Measurements from ENCODE around the gene TEP1. TPM values are rescaled to one million over a fixed set of nuclear protein-coding genes. Genes with fewer than 3 reads are reported as not detected.
A peak's percentile ranks its signal among the peaks of the same experiment; 100 is the strongest.
"Not testable (repeated sequence)": the region's sequence is repeated elsewhere in the genome, so short reads cannot be mapped to it uniquely, and the experiment has no call there.

TEP1 gene
- polyA plus RNA-seq, 3 donors: 17.7 to 22.1 (median 19.9) TPM

DNA sequence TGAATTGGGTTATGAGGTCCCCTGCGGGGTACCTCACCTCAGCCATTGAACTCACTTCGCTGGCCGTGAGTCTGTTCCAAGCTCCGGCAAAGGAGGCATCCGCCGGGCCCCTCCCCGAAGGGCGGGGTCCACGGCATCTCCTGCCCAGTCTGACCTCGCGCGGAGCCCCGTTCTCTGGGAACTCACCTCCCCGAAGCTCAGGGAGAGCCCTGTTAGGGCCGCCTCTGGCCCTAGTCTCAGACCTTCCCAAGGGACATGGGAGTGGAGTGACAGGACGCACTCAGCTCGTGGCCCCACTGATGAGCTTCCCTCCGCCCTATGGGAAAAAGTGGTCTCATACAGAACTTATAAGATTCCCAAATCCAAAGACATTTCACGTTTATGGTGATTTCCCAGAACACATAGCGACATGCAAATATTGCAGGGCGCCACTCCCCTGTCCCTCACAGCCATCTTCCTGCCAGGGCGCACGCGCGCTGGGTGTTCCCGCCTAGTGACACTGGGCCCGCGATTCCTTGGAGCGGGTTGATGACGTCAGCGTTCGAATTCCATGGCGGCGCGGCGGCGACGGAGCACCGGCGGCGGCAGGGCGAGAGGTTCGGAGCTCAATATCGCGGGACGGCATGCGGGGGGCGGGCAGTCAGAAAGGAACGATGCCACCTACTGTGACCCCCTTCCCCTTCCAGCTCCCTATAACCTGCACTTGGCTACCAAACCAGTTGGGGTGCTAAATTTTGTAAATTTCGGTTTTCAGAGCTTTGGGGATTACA lies 70.0 kb downstream of the TEP1 start, which contains the start of gene PARP2:
Gene PARP2 (plus strand): TSS at position 544 of the 770 bp plus-strand sequence. CDS start 7 bp downstream, at position 551.
- peak; percentile 99 for DNase-seq

DNA sequence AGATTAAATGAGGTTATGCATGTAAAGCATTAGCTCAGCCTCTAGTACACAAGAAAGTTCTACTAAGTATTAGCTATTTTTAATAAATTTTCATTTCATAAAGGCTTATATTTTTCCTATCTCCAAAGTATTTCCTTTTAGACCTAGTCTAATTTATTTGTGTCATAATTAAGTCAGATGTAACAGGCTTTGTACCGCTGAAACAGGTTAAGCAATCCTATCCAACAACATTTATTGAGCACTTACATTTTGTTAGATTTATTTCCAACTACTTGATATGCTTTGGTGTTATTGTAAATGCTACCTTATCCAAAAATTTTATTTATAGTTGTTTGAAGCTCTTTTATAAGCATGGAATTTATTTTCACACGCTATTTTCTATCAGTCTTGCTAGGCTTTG lies 71.7 kb downstream of the TEP1 start:
- no peak for DNase-seq

DNA sequence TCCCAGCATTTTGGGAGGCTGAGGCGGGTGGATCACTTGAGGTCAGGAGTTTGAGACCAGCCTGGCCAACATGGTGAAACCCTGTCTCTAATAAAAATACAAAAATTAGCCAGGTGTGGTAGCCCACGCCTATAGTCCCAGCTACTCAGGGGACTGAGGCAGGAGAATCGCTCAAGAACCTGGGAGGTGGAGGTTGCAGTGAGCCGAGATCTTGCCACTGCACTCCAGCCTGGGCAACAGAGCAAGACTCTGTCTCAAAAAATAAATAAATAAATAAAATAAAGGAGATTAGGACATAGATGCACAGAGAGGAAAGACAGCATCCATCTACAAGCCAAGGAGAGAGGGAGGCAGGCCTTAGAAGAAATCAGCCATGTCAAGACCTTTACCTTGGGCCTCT lies 72.3 kb downstream of the TEP1 start:
- DNase-seq: not testable (repeated sequence)

- DNase-seq: no peak
These were observed 79.3 kb downstream of the TEP1 start for GRCh38 chr14:20334017-20334416.

- DNase-seq: no peak
These were observed 79.8 kb downstream of the TEP1 start for GRCh38 chr14:20333494-20333841.

DNA sequence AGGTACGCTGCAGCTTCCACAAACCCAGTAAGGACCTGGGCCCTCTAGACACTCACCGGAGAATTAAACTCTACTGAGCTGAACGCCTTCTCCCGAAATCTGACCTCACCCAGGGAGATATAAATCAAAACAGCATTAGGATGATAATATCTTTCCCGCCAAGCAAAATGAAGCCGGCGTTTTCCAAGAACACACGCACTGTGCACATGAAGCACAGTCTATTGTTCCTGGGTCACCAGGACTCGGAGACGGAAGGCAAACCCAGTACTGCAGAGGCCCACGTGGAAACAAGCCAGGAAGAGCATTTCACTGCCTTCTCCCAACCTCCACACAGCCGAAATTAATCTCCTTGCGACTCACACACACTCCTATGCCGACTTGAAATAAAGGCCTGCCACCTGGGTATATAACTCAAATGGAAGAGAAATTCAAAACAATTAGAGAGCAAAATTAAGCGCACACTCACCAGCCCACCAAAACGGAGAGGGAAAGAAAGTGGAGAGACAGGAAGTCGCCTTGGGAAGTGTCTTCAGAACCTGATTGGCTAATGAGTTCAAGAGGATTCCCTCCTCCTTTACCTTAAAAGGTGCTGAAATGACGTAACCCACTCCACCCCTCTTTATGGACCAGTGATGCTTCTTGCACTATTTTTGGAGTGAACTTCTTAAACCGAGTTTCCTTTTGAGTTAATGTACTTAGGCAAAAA lies 80.4 kb downstream of the TEP1 start, which contains the start of gene CCNB1IP1:
Gene CCNB1IP1 (minus strand): TSS at position 492 of the 706 bp plus-strand sequence. CDS start 16,756 bp downstream, outside the sequence.
- DNase-seq: peak; percentile 91

DNA sequence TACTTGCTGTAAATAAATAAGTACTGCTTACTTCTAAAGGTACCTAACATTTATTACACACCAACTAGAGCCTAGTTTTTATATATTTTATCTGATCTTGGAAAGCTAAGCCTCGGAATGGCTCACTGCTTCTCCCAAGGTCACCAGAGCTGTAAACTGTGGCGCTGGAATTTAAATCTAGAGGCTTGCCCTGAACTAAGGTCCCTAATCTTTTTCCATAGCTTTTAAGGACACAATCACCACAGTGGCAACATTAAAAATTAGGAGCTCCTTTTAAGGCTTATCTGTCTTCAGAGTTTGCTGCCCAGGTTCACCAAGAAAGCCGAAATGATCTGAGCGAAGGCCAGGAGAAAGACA lies 80.9 kb downstream of the TEP1 start:
- DNase-seq: peak; percentile 44

DNA sequence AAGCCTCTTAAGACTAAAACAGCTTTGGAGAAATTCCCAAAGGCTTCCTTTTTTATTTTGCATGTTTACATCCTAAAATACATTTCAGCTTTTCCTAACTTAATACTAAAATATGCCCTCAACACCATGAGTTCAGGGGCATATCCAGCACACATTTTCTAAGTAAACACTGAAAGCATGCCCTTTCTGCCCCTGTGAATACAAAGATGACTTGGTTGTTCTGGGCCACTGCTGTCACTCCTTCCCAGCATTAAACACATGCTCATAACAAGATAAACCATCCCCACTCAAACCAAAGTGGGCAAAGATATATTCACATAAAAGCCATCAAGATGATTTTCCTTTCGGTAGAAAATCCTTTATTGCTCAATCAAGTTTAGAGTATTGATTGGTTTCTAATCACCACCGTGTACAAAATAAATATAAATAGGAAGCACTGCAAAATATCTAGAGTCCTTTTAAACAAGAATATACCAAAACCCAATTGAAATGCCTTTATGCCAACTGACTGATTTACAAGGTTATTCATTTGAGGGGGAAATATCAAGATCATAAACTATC lies 82.2 kb downstream of the TEP1 start:
- DNase-seq: no peak

GRCh38 chr14:20329355-20329754 lies 83.9 kb downstream of the TEP1 start:
- DNase-seq: no peak

DNA sequence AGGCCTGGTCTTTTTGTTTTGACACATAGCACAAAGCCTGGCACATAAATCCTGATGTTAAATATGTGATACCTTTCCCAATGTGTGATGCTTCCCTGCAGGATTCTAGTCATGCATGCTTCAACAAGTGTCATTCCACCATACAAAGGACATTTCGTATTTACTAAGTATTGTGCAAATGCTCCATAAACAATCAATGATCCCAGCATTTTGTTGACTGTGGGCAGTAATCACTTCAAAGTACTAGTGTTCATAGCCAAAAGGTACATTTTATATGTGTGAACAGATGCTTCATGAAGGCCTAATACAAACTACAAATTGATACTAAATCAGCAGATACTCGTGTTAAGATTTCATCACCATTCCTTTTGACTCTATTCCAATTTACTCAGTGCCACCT lies 84.6 kb downstream of the TEP1 start:
- DNase-seq: no peak

DNA sequence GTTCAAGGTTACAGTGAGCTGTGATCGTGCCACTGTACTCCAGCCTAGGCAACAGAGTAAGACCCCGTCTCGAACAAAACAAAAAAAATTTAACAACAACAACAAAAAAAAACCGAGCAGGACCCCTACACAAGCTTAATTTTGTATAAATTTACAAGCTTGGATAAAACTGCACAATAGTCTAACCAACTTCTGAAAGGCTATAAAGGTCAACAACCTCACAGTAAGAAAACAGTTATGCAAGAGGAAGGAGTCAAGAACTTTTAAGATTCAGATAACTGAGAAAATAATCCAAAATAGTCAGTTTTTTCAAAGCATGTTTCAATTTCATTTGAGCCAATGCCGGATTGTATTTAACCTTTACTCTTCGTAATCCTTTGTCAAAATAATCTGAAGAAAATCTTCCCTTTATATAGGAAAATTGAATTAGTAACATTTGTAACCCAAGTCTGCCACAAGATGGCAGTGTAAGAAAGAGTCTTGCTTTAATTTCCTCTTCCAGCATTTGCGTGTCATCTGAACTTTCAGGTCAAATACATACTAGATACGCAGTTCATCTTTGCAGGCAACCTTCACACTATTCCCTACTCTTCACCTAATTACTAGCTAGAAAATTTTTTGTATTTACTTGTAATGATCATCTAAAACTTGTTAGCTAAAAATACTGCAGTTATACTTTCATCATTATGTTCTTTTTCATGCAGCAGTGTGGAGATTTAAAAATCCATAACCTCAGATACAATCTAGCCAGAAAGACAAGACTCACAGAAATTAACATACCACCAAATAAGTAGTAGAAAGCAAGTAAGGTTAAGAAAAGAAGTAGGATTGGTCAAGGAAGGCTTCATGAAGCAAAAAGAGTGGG lies 86.1 kb downstream of the TEP1 start:
- DNase-seq: peak; percentile 72

GRCh38 chr14:20317720-20318119 lies 95.6 kb downstream of the TEP1 start:
- no peak for DNase-seq

Other genes starting within 250 kb of the TEP1 start
- under 1 TPM in 1 of 3 donors, not detected in 2; 0.09 TPM for gene OR11G2, start 222.6 kb downstream of the TEP1 start, polyA plus RNA-seq (ENCODE audit: insufficient read length in 3 of 3)
- gene OR11H6, start 189.8 kb downstream of the TEP1 start, polyA plus RNA-seq (ENCODE audit: insufficient read length in 3 of 3): not detected
- gene OR11H7, start 184.5 kb downstream of the TEP1 start, polyA plus RNA-seq (ENCODE audit: insufficient read length in 3 of 3): 1 to 10 TPM in 1 of 3 donors, under 1 TPM in 2; 0.47 to 1.1 (median 0.61) TPM
- under 1 TPM in 2 of 3 donors, not detected in 1; 0.06 to 0.18 TPM for gene OR11H4, start 174.2 kb downstream of the TEP1 start, polyA plus RNA-seq (ENCODE audit: insufficient read length in 3 of 3)
- gene TTC5, start 107.5 kb downstream of the TEP1 start, polyA plus RNA-seq (ENCODE audit: insufficient read length in 3 of 3): 10 to 100 TPM; 26.1 to 28.2 (median 26.6) TPM
- gene CCNB1IP1, start 80.2 kb downstream of the TEP1 start, polyA plus RNA-seq (ENCODE audit: insufficient read length in 3 of 3): 100 to 1,000 TPM in 2 of 3 donors, 10 to 100 TPM in 1; 97.9 to 130 (median 105) TPM
- 10 to 100 TPM; 47.7 to 60.8 (median 57.6) TPM for gene PARP2, start 69.9 kb downstream of the TEP1 start, polyA plus RNA-seq (ENCODE audit: insufficient read length in 3 of 3)
- gene KLHL33, start 22.7 kb upstream of the TEP1 start, polyA plus RNA-seq (ENCODE audit: insufficient read length in 3 of 3): under 1 TPM; 0.27 to 0.88 (median 0.56) TPM
- gene OSGEP, start 41.3 kb upstream of the TEP1 start, polyA plus RNA-seq (ENCODE audit: insufficient read length in 3 of 3): 10 to 100 TPM; 48.5 to 87.7 (median 78.9) TPM
- 100 to 1,000 TPM; 318 to 336 (median 334) TPM for gene APEX1, start 41.7 kb upstream of the TEP1 start, polyA plus RNA-seq (ENCODE audit: insufficient read length in 3 of 3)
- 10 to 100 TPM; 33.9 to 37.6 (median 35.3) TPM for gene PIP4P1, start 47.9 kb upstream of the TEP1 start, polyA plus RNA-seq (ENCODE audit: insufficient read length in 3 of 3)
- gene PNP, start 55.9 kb upstream of the TEP1 start, polyA plus RNA-seq (ENCODE audit: insufficient read length in 3 of 3): 10 to 100 TPM; 67.6 to 80.2 (median 78.8) TPM
- gene RNASE10, start 92.0 kb upstream of the TEP1 start, polyA plus RNA-seq (ENCODE audit: insufficient read length in 3 of 3): under 1 TPM in 1 of 3 donors, not detected in 2; 0.23 TPM
- not detected for gene RNASE9, start 147.5 kb upstream of the TEP1 start, polyA plus RNA-seq (ENCODE audit: insufficient read length in 3 of 3)
- not detected for gene RNASE11, start 174.5 kb upstream of the TEP1 start, polyA plus RNA-seq (ENCODE audit: insufficient read length in 3 of 3)
- not detected for gene RNASE12, start 177.9 kb upstream of the TEP1 start, polyA plus RNA-seq (ENCODE audit: insufficient read length in 3 of 3)
- gene OR6S1, start 228.2 kb upstream of the TEP1 start, polyA plus RNA-seq (ENCODE audit: insufficient read length in 3 of 3): not detected